GM19193 (cell line): ENCODE data around the gene MAML1.

Source experiments
- POLR2A ChIP-seq: IDR thresholded peaks from 4 replicates; pipeline ENCODE4 v1.6.1; 2011; ENCODE audit not compliant: insufficient read depth, insufficient read length; ENCODE audit errors: extremely low read depth

Gene MAML1

GRCh38 chr5:179817890-179818745 lies 85.5 kb downstream of the MAML1 start:
- no peak for TF ChIP-seq POLR2A

- peak; percentile 66 for TF ChIP-seq POLR2A
Observed at GRCh38 chr5:179818746-179819295, 86.2 kb downstream of the MAML1 start.

- no peak for TF ChIP-seq POLR2A
Observed at GRCh38 chr5:179819296-179820126, 86.9 kb downstream of the MAML1 start.

- TF ChIP-seq POLR2A, result no peak
Observed at GRCh38 chr5:179820127-179820482, 87.5 kb downstream of the MAML1 start.

- peak; percentile 99 for TF ChIP-seq POLR2A
Observed at GRCh38 chr5:179820483-179821297, 88.1 kb downstream of the MAML1 start, which contains the start of gene SQSTM1. SQSTM1 (plus strand) TSS chr5:179820905; CDS start chr5:179820937, 32 bp downstream.

- TF ChIP-seq POLR2A, result peak; percentile 57
Observed at GRCh38 chr5:179821298-179822058, 88.9 kb downstream of the MAML1 start.

- no peak for TF ChIP-seq POLR2A
Observed at GRCh38 chr5:179822059-179822432, 89.4 kb downstream of the MAML1 start.

GRCh38 chr5:179822444-179822990 lies 89.9 kb downstream of the MAML1 start:
- peak; percentile 45 for TF ChIP-seq POLR2A

- no peak for TF ChIP-seq POLR2A
Observed at GRCh38 chr5:179823937-179824744, 91.5 kb downstream of the MAML1 start.

GRCh38 chr5:179824745-179825112 lies 92.1 kb downstream of the MAML1 start:
- no peak for TF ChIP-seq POLR2A

- TF ChIP-seq POLR2A, result no peak
Observed at GRCh38 chr5:179825655-179826182, 93.1 kb downstream of the MAML1 start.
